Measurements from ENCODE around the gene ACSL5.
"Not testable (repeated sequence)": the region's sequence is repeated elsewhere in the genome, so short reads cannot be mapped to it uniquely, and the experiment has no call there.

The ACSL5 gene

GRCh38 chr10:112460366-112460765 lies 86.5 kb downstream of the ACSL5 start:
- H4K20me1 ChIP-seq (ENCODE audit: insufficient read depth, low read length): no peaks in the 10 kb centered on the region
- H3K27me3 ChIP-seq (ENCODE audit: low read depth, low read length): no peaks in the 10 kb centered on the region
- no peaks in the 10 kb centered on the region for H3K4me1 ChIP-seq (ENCODE audit: low read length)
- no peak overlapping the region for H3K27ac ChIP-seq (ENCODE audit: low read length)
- H3K79me2 ChIP-seq (ENCODE audit: low read length): no peaks in the 10 kb centered on the region
- H3K9me3 ChIP-seq (ENCODE audit: insufficient read depth, low read length): no peaks in the 10 kb centered on the region
- no peak overlapping the region for H3K4me2 ChIP-seq (ENCODE audit: low read length)
- peaks cover 10% of the 10 kb centered on the region for H3K36me3 ChIP-seq (replicated peaks; ENCODE audit: low read depth, low read length)
- H2AFZ ChIP-seq (ENCODE audit: low read depth, low read length): no peak overlapping the region
- no peak overlapping the region for H3K9ac ChIP-seq (ENCODE audit: low read length)
- H3K4me3 ChIP-seq (ENCODE audit: low read length): no peak overlapping the region
- TF ChIP-seq EZH2phosphoT487 (IDR thresholded peaks at IDR 0.05; ENCODE audit: low read depth) (no peak), CTCF (IDR thresholded peaks at IDR 0.05; ENCODE audit: low read depth, low read length) (no peak)

DNA sequence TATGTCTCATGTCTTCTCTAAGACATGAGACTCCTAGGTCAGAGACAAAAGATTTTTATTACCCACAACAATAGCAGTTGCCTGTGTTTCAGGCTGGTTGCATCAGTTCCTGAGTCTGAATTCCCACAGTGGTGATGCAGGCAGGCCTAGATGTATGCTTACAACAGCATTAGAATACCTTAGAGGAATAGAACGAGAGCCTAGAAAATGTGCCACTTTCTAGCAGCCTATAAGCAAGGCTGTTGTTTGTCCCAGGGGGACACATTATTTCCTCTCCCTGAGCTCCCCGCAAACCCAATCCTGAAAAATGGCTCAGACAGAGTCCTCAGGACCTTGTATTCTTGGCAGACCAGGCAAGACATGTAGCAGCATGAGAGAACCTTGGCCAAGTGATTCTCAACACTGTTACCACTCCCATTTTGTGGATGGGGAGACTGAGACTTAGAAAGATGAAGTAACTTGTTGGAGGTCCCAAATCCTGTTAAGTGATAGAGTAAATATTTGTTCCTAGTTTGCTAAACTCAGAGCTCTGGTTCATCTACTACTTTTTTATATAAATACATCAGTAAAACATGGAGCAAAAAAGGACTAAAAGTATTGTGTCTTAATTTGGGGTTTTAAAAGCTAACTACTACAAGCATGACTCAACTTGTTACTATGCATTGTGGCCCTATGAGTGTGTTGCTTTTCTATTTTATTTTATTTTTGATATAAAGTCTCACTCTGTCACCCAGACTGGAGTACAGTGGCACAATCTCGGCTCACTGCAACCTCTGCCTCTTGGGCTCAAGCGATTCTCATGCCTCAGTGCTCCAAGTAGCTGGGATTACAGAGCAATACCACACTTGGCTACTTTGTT lies 87.3 kb downstream of the ACSL5 start:
- H3K27ac ChIP-seq (ENCODE audit: low read length): no peak overlapping the region
- no peaks in the 10 kb centered on the region for H3K4me1 ChIP-seq (ENCODE audit: low read length)
- no peak overlapping the region for H3K4me3 ChIP-seq (ENCODE audit: low read length)
- TF ChIP-seq EZH2phosphoT487 (IDR thresholded peaks at IDR 0.05; ENCODE audit: low read depth) (no peak), CTCF (IDR thresholded peaks at IDR 0.05; ENCODE audit: low read depth, low read length) (no peak)
- no peaks in the 10 kb centered on the region for H3K27me3 ChIP-seq (ENCODE audit: low read depth, low read length)
- no peak overlapping the region for H3K4me2 ChIP-seq (ENCODE audit: low read length)
- no peaks in the 10 kb centered on the region for H3K9me3 ChIP-seq (ENCODE audit: insufficient read depth, low read length)
- H3K36me3 ChIP-seq (replicated peaks; ENCODE audit: low read depth, low read length): peaks cover 11% of the 10 kb centered on the region
- no peaks in the 10 kb centered on the region for H3K79me2 ChIP-seq (ENCODE audit: low read length)
- no peaks in the 10 kb centered on the region for H4K20me1 ChIP-seq (ENCODE audit: insufficient read depth, low read length)
- H3K9ac ChIP-seq (ENCODE audit: low read length): no peak overlapping the region
- no peak overlapping the region for H2AFZ ChIP-seq (ENCODE audit: low read depth, low read length)

DNA sequence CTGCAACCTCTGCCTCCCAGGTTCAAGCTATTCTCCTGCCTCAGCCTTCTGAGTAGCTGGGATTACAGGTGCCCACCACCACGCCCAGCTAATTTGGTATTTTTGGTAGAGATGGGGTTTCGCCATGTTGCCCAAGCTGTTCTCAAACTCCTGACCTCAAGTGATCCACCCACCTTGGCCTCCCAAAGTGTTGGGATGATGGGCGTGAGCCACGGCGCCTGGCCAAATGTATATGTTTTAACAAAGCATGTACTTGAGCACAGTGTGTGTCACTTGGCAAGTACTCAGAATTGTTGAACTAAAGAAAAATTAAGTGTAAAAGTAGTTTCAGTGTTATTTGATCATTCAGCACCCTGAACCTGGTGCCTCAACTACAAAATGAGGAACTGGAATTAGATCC lies 90.2 kb downstream of the ACSL5 start:
- not testable (repeated sequence) for H3K9ac ChIP-seq (ENCODE audit: low read length); H2AFZ ChIP-seq (ENCODE audit: low read depth, low read length); H3K79me2 ChIP-seq (ENCODE audit: low read length); H4K20me1 ChIP-seq (ENCODE audit: insufficient read depth, low read length); H3K27me3 ChIP-seq (ENCODE audit: low read depth, low read length); H3K9me3 ChIP-seq (ENCODE audit: insufficient read depth, low read length); H3K4me3 ChIP-seq (ENCODE audit: low read length); H3K4me1 ChIP-seq (ENCODE audit: low read length); H3K27ac ChIP-seq (ENCODE audit: low read length); H3K4me2 ChIP-seq (ENCODE audit: low read length)
- peaks cover 11% of the 10 kb centered on the region for H3K36me3 ChIP-seq (replicated peaks; ENCODE audit: low read depth, low read length)

DNA sequence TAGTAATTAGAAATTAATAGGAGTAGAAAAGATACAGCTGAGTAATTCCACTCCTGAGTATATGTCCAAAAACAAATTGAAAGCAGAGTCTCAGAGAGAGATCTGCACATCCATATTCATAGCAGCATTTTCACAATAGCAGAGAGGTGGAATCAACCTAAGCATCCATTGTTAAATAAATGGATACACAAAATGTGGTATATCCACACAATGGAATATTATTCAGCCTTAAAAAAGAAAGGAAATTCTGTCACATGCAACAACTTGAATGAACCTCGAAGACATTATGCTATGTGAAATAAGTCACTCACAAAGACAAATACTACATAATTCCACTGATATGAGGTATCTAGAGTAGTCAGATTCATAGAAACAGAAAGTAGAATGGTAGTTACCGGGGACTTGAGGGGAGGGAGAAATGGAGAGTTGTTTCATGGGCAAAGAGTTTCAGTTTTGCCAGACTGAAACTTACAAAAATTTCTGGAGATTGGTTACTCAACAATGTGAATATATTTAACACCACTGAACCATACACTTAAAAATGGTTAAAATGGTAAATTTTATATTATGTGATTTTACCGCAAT lies 91.5 kb downstream of the ACSL5 start:
- no peak overlapping the region for H3K4me3 ChIP-seq (ENCODE audit: low read length)
- no peaks in the 10 kb centered on the region for H3K27me3 ChIP-seq (ENCODE audit: low read depth, low read length)
- no peak overlapping the region for H3K4me2 ChIP-seq (ENCODE audit: low read length)
- H3K4me1 ChIP-seq (ENCODE audit: low read length): no peaks in the 10 kb centered on the region
- TF ChIP-seq CTCF (IDR thresholded peaks at IDR 0.05; ENCODE audit: low read depth, low read length) (no peak), EZH2phosphoT487 (IDR thresholded peaks at IDR 0.05; ENCODE audit: low read depth) (no peak)
- peaks cover 11% of the 10 kb centered on the region for H3K36me3 ChIP-seq (replicated peaks; ENCODE audit: low read depth, low read length)
- H2AFZ ChIP-seq (ENCODE audit: low read depth, low read length): no peak overlapping the region
- H3K79me2 ChIP-seq (ENCODE audit: low read length): no peaks in the 10 kb centered on the region
- H3K27ac ChIP-seq (ENCODE audit: low read length): no peak overlapping the region
- no peaks in the 10 kb centered on the region for H4K20me1 ChIP-seq (ENCODE audit: insufficient read depth, low read length)
- no peaks in the 10 kb centered on the region for H3K9me3 ChIP-seq (ENCODE audit: insufficient read depth, low read length)
- no peak overlapping the region for H3K9ac ChIP-seq (ENCODE audit: low read length)

Data from OCI-LY3 (cell line).